ENCODE data around the gene LTBP1. TPM values are rescaled to one million over a fixed set of nuclear protein-coding genes. Genes with fewer than 3 reads are reported as not detected.
"Not testable (repeated sequence)": the region's sequence is repeated elsewhere in the genome, so short reads cannot be mapped to it uniquely, and the experiment has no call there.

The LTBP1 gene
- polyA plus RNA-seq, 1 experiment = 124 TPM

DNA sequence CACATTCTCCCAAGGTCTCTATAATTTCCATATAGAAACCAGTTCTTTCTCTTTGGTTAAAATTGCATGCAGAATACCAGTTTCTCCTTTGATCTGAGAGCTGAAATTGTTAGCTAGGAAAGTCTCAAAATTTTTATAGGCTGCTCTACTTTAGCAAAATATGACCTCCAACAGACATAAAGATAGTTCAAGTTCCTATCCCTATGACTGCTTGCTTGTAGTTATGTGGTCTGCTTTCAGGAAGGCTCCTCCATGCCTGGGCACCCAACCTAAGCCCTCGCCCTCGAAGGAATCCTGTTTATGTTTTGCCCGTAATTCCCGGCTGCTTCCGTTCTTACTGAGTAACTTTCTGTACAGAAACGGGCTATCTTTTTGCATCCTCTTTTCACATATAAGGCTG, 28.0 kb upstream of the LTBP1 start:
- H3K36me3 ChIP-seq (ENCODE audit: control insufficient read depth, insufficient read depth, low read length) = no peaks in the 10 kb centered on the region
- no peak overlapping the region for H3K4me3 ChIP-seq (ENCODE audit: low read depth, low read length)
- no peaks in the 10 kb centered on the region; the same call in none of the 2 replicates for H3K27me3 ChIP-seq (ENCODE audit: control insufficient read depth, insufficient read depth, low read length)
- POLR2A ChIA-PET = no interaction called here
- DNase-seq (ENCODE audit: low read depth) = no peak
- TF ChIP-seq, protein P1, sequence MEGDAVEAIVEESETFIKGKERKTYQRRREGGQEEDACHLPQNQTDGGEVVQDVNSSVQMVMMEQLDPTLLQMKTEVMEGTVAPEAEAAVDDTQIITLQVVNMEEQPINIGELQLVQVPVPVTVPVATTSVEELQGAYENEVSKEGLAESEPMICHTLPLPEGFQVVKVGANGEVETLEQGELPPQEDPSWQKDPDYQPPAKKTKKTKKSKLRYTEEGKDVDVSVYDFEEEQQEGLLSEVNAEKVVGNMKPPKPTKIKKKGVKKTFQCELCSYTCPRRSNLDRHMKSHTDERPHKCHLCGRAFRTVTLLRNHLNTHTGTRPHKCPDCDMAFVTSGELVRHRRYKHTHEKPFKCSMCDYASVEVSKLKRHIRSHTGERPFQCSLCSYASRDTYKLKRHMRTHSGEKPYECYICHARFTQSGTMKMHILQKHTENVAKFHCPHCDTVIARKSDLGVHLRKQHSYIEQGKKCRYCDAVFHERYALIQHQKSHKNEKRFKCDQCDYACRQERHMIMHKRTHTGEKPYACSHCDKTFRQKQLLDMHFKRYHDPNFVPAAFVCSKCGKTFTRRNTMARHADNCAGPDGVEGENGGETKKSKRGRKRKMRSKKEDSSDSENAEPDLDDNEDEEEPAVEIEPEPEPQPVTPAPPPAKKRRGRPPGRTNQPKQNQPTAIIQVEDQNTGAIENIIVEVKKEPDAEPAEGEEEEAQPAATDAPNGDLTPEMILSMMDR (IDR thresholded peaks at IDR 0.05; ENCODE audit: insufficient read depth, low read depth, low read length) = no peak
- CTCF ChIA-PET = interaction anchor here (1.0 kb wide), 1 partner anchor 15 kb away, joined by 4 read pairs; no protein-coding TSS in a partner anchor

DNA sequence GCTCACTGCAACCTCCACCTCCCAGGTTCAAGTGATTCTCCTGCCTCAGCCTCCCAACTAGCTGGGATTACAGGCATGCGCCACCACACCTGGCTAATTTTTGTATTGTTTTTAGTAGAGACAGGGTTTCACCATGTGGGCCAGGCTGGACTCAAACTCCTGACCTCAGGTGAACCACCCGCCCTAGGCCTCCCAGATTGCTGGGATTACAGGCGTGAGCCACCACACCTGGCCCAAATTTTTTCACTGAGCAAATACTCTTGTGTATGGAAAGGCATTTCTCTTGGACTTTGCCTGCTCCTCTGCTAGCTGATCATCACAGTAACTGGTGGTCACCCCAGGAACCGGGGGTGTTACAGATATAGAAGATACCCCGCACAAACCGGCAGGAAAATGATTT, 26.9 kb upstream of the LTBP1 start:
- H3K36me3 ChIP-seq (ENCODE audit: control insufficient read depth, insufficient read depth, low read length); DNase-seq (ENCODE audit: low read depth); H3K4me3 ChIP-seq (ENCODE audit: low read depth, low read length); POLR2A ChIA-PET; H3K27me3 ChIP-seq (ENCODE audit: control insufficient read depth, insufficient read depth, low read length): not testable (repeated sequence)
- CTCF ChIA-PET = interaction anchor here (1.2 kb wide), 1 partner anchor 12 kb away, joined by 3 read pairs; no protein-coding TSS in a partner anchor

DNA sequence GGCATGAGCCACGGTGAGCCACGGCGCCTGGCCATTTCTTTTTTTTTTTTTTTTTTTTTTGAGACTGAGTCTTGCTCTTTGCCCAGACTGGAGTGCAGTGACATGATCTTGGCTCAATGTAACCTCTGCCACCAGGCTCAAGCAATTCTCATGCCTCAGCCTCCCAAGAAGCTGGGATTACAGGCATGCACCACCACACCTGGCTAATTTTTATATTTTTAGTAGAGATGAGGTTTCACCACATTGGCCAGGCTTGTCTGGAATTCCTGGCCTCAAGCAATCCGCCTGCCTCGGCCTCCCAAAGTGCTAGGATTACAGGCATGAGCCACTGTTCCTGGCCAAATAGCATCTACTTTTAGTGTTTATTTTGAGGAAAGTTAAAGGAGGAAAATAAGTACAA, 25.3 kb upstream of the LTBP1 start:
- H3K36me3 ChIP-seq (ENCODE audit: control insufficient read depth, insufficient read depth, low read length); CTCF ChIA-PET; POLR2A ChIA-PET; H3K27me3 ChIP-seq (ENCODE audit: control insufficient read depth, insufficient read depth, low read length); DNase-seq (ENCODE audit: low read depth); H3K4me3 ChIP-seq (ENCODE audit: low read depth, low read length): not testable (repeated sequence)

DNA sequence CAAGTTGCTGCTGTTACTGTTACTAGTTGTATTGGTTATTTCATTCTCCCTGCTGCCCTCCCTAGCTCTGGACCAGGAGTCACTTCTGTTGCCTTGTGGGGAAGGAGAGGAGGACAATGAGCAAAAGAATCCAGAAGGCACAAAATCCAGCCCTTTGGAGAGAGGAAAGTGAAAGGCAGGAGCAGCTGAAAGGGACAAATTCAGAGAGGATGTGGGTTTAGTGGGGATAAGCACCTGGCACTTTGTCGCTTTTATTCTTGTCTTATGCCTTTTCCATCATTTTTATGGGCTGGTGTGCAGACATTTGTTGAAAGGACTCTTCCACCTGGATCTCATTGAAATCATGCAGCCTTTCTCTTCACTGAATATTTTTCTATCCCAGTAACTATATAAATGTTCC, 24.3 kb upstream of the LTBP1 start:
- ChIA-PET CTCF (interaction anchor here (0.8 to 1.3 kb wide), 2 partner anchors 25 to 72 kb away, joined by 3 read pairs; no protein-coding TSS in a partner anchor), POLR2A (no interaction called here)
- peaks cover 1% of the 10 kb centered on the region for H3K27me3 ChIP-seq (ENCODE audit: control insufficient read depth, insufficient read depth, low read length)
- H3K4me3 ChIP-seq (ENCODE audit: low read depth, low read length) = no peak overlapping the region
- no peak for DNase-seq (ENCODE audit: low read depth)
- H3K36me3 ChIP-seq (ENCODE audit: control insufficient read depth, insufficient read depth, low read length) = no peaks in the 10 kb centered on the region
- TF ChIP-seq, protein P1 (IDR thresholded peaks at IDR 0.05; ENCODE audit: insufficient read depth, low read depth, low read length) = no peak

DNA sequence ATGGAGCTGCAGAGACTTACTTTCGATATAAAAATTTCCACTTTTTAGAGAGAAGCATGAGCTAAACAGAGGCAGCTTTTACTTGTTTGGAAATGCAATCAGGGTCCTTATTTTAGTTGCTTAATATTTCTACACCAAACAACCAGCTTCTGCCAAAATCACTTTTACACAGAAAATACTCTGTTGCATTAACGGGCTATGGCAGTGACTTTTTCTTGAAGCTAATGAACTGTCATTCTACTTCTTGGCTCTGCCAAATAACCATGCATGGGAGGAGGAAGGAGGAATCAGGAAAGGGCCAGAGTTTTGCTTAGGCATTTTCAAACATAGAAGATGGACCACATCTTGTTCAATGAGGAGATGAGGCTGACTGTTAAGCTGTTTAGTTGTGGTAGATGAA, 23.6 kb upstream of the LTBP1 start:
- Histone ChIP-seq H3K4me3 (ENCODE audit: low read depth, low read length) (no peak overlapping the region), H3K36me3 (ENCODE audit: control insufficient read depth, insufficient read depth, low read length) (no peaks in the 10 kb centered on the region), H3K27me3 (ENCODE audit: control insufficient read depth, insufficient read depth, low read length) (peaks cover 1% of the 10 kb centered on the region)
- no peak for DNase-seq (ENCODE audit: low read depth)
- TF ChIP-seq, protein P1 (IDR thresholded peaks at IDR 0.05; ENCODE audit: insufficient read depth, low read depth, low read length) = no peak
- POLR2A ChIA-PET = no interaction called here
- CTCF ChIA-PET = interaction anchor here (0.8 to 1.3 kb wide), 2 partner anchors 25 to 73 kb away, joined by 3 read pairs; no protein-coding TSS in a partner anchor

DNA sequence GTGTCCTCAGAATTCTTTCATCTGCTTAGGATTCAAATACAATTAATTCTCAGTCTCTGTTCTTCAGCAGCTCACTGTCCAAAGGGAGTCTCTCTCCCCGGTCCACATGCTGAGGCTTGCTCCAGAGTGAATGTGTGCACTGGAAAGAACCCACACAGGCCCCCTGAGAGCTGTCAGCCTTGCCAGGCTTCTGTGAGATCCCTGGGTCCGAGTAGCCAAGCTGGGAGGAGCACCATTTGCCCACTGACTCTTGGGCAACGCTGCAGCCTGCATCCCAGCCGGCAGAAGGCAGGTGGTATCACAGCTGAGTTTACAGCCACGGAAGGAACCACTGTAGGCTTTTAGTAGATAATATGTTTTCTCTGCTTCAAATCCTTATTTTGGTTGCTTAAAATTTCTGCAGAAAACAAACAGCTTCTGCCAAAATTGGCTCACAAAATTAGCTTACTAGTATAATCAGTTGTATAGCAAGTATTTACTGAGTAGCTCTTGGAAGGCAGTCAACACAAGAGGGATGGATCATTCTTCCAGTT, 21.4 kb upstream of the LTBP1 start:
- CTCF ChIA-PET = interaction anchor here (1.0 kb wide), 1 partner anchor 17 kb away, joined by 4 read pairs; no protein-coding TSS in a partner anchor
- TF ChIP-seq, protein P1 (IDR thresholded peaks at IDR 0.05; ENCODE audit: insufficient read depth, low read depth, low read length) = no peak
- Histone ChIP-seq H3K4me3 (ENCODE audit: low read depth, low read length) (no peak overlapping the region), H3K36me3 (ENCODE audit: control insufficient read depth, insufficient read depth, low read length) (no peaks in the 10 kb centered on the region), H3K27me3 (ENCODE audit: control insufficient read depth, insufficient read depth, low read length) (peaks cover 1% of the 10 kb centered on the region; the same call in 1 of the 2 replicates)
- POLR2A ChIA-PET = interaction anchor here (0.5 kb wide), 1 partner anchor 204 kb away, joined by 3 read pairs; no protein-coding TSS in a partner anchor
- DNase-seq (ENCODE audit: low read depth) = no peak

Measured in BJ (cell line).